Fibroblast of pulmonary artery (primary cell): ENCODE measurements around the gene NHSL1.

Source experiments
- DNase-seq: peaks from one replicate; pipeline ENCODE4 v3.0.0-alpha.2; 2010; ENCODE audit warnings: low read depth
- H3K4me3 ChIP-seq: replicated peaks from 2 replicates; pipeline ENCODE4 v1.5.1; 2011; ENCODE audit warnings: low read depth, mild to moderate bottlenecking, control low read depth, low read length, moderate library complexity
- CTCF ChIP-seq: IDR thresholded peaks from 2 replicates; pipeline ENCODE4 v1.5.1; 2011; ENCODE audit warnings: mild to moderate bottlenecking, control low read depth, low read length, inconsistent platforms; ENCODE audit errors: missing control alignments

The NHSL1 gene

DNA sequence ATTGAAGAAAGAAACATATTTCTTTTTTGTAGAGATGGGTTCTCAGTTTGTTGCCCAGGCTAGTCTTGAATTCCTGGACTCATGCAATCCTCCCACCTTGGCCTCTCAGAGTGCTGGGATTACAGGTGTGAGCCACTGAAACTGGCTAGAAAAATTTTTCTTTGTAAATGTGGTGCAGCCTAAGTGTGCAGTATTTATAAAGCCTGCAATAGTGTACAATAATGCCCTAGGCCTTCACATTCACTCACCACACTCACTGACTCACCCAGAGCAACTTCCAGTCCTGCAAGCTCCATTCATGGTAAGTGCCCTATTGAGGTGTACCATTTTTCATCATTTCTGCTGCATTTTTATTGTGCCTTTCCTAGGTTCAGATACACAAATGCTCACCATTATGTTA, 31.4 kb downstream of the NHSL1 start:
- TF ChIP-seq CTCF, result no peak
- H3K4me3 ChIP-seq, result no peak overlapping the region
- no peak for DNase-seq

- H3K4me3 ChIP-seq, result no peak overlapping the region
- DNase-seq, result peak; percentile 92
- no peak for TF ChIP-seq CTCF
Measured at GRCh38 chr6:138465007-138465645, 34.2 kb downstream of the NHSL1 start.

DNA sequence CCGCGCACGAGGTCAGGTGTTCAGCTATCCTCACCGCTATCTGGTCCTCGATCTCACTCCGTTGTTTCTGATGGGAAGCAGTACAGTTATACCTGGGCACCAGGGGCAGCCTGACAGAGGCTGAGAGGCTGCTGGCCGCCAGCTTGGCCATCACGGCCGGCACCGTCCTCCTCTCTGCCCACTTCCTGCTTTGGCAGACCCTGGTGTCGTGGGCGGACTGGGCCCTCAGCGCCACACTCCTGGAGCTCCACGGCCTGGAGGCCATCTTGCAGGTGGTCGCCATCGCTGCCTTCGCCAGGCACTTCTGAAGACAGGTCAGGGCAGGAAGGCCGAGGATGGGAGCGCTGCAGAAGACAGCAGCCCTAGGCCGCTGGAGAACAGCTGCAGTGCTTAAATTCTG, 35.2 kb downstream of the NHSL1 start:
- no peak for DNase-seq
- no peak for TF ChIP-seq CTCF

DNA sequence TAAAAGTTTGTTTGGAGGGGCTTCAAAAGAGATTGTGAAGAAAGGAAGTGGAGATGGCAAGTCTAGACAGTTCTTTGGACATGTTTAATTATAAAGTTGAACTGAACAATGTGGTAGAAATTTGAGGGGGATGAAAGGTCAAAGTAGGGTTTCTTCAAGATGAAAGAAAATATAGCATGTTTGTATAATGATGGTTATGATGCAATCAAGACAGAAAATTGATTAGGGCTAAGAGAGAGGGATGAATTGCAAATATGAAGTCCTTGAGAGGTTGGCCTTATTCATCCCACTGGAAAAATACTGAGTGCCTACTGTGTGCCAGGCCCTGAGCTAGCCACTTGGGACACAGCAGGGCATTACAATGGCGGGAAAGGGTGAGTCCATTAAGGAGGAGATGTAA, 37.6 kb downstream of the NHSL1 start:
- DNase-seq, result no peak
- H3K4me3 ChIP-seq, result no peak overlapping the region
- TF ChIP-seq CTCF, result no peak

More for the DNA sequence above, 35.2 kb downstream of the NHSL1 start:
- no peak overlapping the region for H3K4me3 ChIP-seq

DNA sequence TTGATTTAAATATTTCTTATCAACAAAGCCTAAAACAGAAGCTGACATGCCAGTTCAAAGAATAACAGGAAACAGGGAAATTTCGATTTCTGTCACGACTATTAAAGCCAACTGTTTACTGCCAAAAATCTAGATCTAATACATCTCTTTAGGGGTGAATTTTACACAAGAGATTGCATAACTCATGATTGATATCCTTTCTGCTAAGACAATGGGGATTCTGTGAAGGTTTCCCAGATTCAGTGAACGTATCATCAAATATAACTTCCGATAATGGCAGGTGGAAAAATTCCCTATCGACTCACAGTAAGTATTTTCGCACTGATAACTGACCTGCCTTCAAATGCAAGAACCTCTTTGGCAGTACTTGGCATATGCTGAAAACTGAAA, 42.9 kb downstream of the NHSL1 start:
- no peak for TF ChIP-seq CTCF
- H3K4me3 ChIP-seq, result no peak overlapping the region

GRCh38 chr6:138455746-138456400, 43.4 kb downstream of the NHSL1 start:
- TF ChIP-seq CTCF, result no peak
- DNase-seq, result peak; percentile 46
- H3K4me3 ChIP-seq, result no peak overlapping the region

More for the DNA sequence above, 42.9 kb downstream of the NHSL1 start:
- no peak for DNase-seq
